Stimulated activated naive CD4-positive, alpha-beta T cell (primary cell): ENCODE results near the gene EXOC4.

Source experiments
- DNase-seq, 6 experiments: peaks; one replicate each; lab custom pipeline; 2025; lab: John Stamatoyannopoulos, UW

Gene EXOC4

DNA sequence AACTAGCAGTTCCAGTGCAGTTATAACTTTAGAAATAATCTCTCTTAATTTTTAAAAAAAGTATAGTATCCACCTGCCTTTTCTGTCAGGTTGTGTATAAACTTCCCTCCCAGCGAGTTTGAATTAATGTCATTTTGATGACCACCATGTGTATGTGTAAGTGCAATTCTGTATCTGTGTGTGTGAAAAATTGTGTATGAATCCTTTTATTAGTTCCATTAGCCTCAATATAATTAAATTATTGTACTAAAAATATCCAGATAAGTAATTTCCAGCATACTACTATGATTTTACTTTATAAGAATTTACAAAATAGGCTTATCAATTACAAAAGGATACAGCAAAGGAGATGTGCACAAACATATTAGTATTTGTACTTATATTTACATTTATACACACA is 453.1 kb downstream of the EXOC4 start:
- DNase-seq = no peak

DNA sequence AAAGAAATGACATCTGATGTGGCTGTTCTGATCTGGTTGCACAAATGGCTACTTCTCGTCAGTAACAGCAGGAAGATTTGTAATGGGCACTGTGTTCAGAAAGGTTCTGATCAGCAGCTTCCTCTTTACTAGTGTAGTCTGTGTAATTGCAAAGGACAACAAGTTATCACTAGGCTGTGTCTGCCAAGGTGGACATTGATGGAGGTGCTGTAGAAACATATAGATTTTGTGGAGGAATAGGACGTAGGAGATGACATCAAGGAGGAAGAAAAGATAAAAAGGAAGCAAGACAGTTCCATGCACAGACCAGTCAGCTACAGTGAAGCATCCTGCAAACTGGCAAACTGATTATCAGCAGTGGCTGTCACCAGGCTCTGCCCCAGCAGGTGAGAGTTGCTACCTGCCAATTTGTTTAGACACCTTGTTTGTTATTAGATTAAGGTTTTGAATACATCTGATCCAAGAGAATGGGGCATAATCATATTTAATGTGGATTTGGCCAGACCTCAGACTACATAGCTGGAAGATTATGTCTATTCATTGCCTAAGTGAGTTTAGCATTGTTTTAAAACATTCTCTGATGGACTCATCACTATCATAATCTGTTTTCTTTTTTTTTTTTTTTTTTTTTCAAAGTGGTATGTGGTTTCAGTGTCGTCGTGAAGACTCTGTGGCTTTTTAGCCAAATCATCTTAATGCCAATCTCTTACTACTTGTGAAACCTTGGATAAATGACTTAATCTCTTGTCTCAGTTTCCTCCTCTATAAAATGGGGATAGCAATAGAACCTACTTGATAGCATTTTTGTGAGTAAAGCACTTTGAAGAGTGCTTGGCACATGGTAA is 456.4 kb downstream of the EXOC4 start:
- no peak for DNase-seq

DNA sequence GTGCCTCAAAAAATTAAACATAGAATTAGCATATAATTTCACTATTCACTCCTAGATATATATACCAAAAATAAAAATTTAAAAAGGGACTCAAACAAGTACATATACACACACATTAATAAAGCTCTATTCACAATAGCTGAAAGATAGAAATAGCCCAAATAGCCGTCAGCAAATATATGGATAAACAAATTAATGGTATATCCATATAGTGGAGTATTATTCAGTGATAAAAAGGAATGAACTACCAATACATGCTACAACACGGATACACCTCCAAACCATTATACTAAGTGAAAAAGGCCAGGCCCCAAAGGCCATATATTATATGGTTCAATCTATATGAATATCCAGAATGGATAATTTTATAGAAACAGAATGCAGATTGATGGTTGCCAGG is 459.7 kb downstream of the EXOC4 start:
- DNase-seq = no peak

GRCh38 chr7:133714654-133715053 is 461.8 kb downstream of the EXOC4 start:
- no peak for DNase-seq

DNA sequence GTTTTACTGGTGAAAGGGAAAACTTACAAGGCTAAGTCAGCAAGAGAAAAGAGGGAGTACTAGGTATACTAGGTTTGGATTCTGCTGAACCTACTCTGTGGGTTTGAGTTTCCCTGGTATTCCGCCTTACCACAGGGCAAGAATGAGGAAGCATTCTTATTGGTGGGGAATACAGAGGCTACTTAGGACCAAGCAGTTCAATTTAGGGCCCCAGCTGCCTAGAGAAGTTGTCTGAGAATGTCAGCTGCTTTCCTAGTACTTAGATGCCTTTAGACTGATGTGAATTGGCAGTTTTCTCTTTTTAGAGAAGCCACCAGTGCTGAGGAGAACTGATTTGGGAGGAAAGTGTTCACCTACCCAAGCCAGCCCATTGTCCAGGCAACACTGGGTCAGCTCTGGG is 465.3 kb downstream of the EXOC4 start:
- no peak for DNase-seq

GRCh38 chr7:133723044-133723443 is 470.2 kb downstream of the EXOC4 start:
- DNase-seq = no peak

GRCh38 chr7:133724148-133724547 is 471.3 kb downstream of the EXOC4 start:
- DNase-seq = no peak

- no peak for DNase-seq
Measured at GRCh38 chr7:133724694-133725093, 471.8 kb downstream of the EXOC4 start.

- DNase-seq = no peak
Measured at GRCh38 chr7:133727476-133728214, 474.8 kb downstream of the EXOC4 start.

DNA sequence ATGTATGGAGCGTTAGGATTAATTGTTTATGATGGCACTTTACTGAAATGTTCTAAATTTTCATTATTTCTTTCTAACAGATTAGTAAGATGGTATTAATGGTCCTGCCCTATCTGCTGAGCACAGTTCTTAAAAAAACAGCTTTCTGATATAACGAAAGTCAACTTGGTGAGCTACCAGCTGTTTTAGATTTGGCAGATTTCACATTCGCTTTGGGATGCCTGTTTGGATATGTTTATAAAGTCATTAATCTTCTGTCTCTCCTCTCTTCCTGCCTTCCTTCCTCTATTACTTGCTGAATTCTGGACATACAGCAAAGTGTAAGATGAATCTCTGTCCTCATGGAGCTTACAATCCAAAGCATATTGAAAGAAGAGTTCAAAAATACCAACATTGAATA is 477.5 kb downstream of the EXOC4 start:
- DNase-seq = no peak

GRCh38 chr7:133733401-133733800 is 480.5 kb downstream of the EXOC4 start:
- DNase-seq = no peak

DNA sequence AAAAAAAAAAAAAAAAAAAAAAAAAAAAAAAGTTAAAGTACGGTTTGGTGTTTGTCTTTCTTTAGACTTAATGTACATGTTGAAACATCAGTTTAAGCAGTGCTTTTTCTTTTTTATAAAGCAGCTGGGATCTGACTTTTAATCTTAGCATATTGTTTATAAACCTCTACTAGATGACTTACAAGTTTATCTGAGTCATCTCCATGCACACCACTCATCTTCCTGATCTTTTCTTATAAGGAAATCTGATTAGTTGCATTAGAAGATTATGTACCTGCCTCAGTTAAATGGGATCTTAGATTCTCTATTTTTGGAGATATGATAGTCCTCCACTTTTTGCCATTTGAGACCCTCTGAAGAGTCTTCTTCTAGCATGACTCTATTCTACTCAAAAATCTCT is 482.3 kb downstream of the EXOC4 start:
- no peak for DNase-seq

- no peak for DNase-seq
Measured at GRCh38 chr7:133739817-133740216, 486.9 kb downstream of the EXOC4 start.

DNA sequence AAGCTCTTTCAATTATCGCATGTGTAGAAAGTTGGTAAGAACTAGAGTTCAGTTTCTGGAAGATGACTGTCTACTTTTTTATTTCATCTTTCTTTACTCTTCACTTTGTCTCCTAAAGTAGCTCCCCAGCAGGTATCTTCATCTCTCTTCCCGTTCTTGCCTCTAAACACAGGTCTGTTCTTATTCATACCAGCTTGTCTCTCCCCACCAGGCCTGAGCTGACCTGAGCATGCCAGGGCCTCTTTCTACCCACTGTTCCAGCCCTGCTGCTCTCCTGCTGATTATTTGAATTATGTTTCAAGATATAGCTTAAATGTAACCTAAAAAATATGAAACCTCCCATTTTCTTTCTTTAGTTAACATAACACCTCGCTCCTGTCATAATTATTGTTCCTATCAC is 488.2 kb downstream of the EXOC4 start:
- DNase-seq = no peak

DNA sequence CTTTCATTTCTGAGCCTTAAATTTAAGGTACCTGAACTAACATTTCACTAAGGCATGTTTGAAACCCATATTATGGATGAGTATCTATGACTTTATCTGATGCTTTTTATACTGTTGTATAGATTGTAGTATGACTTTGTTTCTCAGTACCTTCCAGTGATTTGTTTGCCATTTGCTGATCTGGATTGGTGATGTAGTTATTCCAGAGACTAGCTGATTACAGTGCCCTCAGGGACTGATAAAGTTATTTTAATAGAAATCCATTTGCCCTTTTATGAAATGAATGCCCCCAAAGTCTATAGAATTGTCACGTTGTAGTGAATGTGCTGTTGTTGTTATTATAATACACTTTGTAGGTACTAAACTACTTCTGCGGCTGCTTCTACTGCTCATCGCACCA is 488.8 kb downstream of the EXOC4 start:
- no peak for DNase-seq

DNA sequence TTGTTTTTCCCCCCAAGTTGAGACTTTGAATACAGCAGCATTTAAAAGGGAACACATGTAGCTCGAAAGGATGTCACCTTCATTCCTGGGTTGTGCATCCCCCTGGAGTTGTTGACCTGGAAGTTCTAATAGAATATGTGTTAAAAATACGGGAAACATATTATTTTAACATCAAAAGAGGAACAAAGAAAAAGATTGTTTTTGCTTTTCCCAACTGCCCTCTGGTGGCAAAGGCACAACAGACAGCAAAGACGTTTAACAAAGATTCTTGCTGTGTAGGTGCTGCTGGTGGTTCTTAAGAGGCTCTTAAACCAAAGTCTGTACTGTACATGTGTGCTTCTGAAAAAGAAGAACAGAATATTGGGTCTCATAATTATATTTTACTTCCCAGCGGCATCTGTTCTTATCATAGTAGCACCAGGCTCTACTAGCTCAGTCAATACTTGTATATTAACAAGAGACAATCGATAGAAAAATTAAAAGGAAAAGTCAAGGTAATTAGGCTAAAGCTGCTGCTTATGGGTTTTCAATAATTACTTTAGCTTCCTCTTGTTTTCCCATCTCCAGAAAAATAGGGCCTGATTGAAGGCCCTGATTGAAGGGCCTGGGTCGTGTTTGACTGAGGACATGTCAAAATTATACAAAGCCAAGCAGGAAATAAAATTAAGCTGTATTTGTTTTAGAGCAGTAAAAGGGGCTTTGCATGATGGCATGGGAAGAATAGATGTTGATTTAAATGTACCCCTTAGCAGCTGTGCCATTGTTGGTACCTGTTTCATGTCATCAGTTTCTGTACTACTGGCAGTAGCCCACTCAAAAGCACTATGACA is 490.0 kb downstream of the EXOC4 start:
- no peak for DNase-seq

- DNase-seq = no peak
Measured at GRCh38 chr7:133744451-133744850, 491.6 kb downstream of the EXOC4 start.

GRCh38 chr7:133746305-133746704 is 493.4 kb downstream of the EXOC4 start:
- no peak for DNase-seq

DNA sequence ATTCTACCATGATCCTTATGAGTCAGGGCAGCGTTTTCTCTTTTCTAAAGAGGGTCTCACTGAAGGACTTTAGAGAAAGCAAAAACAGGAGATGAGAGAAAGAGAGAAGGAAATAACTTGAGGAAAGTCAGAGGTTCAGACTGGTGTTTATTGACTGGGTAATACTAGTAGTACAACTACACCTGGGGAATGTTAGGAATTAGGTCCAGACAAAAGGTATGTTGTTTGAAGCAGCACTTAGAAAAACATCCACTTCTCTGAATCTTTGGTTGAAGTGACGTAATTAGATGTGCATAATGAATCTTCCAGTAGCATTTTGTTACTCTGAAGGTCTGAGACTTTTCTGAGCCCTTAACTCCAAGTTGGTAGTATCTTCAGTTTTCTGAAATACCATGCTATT is 494.0 kb downstream of the EXOC4 start:
- DNase-seq = no peak

DNA sequence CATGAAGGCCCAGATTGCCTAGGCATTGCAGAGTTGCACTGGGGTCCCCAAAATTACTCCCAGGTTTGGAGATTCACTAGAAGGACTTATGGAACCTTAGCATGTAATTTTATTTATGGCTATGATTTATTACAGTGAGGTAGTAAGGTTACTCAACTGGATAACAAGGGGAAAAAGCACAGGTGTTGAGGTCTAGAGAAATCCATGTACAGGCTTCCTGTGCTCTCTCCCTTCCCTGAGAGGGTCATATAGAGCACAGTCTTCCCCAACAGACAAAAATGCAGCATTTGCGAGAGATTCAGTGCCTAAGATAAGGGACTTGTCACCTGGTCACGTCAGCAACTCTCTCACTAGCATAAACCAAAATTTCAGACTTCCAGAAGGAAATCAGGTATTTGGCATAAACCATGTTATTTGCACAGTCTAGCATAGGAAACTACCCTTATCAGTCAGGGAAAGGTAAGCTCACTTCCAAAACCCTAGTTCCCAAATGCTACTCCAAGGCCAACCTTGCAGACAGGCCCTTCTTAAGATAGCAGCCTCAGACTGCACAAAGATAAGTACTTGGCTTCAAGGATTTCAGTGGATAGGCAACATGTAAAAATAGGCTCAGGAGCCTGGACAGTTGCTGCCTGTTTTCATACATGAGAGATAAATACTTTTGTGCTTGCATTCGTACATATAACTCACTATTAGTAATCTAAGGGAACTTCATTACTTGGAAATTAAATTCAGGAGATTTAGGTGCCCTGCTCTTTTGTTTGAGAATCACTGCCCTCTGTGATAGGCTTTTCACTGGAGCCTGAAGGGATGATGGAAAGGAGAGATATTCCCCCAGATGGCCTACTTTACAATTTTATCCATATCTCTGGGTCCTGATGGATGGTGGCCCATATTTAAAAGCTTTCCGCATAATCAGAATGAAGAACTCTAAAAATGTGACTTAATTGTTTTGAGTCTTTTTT is 495.8 kb downstream of the EXOC4 start:
- DNase-seq = no peak

- DNase-seq = no peak
Measured at GRCh38 chr7:133750287-133750686, 497.4 kb downstream of the EXOC4 start.
